Astrocyte of the spinal cord (primary cell): ENCODE results near the gene TMEM141.

Experiments
- DNase-seq: peaks from one replicate; pipeline ENCODE4 v3.0.0; 2011; ENCODE audit warnings: low read depth, low spot score
- H3K4me3 ChIP-seq: 2 replicates; pipeline ENCODE4 v1.5.1; 2011; ENCODE audit warnings: low read depth, mild to moderate bottlenecking, low read length, moderate library complexity
- in situ Hi-C: cut with HindIII; loops from 2 replicates; pipeline ENCODE4 v1.10.0; 2017; ENCODE audit warnings: low sequenced_read_pairs
- TF ChIP-seq, protein P1 (sequence below): IDR thresholded peaks from 2 replicates; pipeline ENCODE4 v1.5.1; 2012; ENCODE audit warnings: low read depth, mild to moderate bottlenecking, low read length, inconsistent platforms

Gene TMEM141

GRCh38 chr9:136803551-136804508, 12.7 kb downstream of the TMEM141 start:
- DNase-seq = no peak
- in situ Hi-C loops = no loop called here
- TF ChIP-seq, protein P1, sequence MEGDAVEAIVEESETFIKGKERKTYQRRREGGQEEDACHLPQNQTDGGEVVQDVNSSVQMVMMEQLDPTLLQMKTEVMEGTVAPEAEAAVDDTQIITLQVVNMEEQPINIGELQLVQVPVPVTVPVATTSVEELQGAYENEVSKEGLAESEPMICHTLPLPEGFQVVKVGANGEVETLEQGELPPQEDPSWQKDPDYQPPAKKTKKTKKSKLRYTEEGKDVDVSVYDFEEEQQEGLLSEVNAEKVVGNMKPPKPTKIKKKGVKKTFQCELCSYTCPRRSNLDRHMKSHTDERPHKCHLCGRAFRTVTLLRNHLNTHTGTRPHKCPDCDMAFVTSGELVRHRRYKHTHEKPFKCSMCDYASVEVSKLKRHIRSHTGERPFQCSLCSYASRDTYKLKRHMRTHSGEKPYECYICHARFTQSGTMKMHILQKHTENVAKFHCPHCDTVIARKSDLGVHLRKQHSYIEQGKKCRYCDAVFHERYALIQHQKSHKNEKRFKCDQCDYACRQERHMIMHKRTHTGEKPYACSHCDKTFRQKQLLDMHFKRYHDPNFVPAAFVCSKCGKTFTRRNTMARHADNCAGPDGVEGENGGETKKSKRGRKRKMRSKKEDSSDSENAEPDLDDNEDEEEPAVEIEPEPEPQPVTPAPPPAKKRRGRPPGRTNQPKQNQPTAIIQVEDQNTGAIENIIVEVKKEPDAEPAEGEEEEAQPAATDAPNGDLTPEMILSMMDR = no peak
- H3K4me3 ChIP-seq = no peak overlapping the region

GRCh38 chr9:136804509-136805206, 13.5 kb downstream of the TMEM141 start:
- DNase-seq = no peak
- TF ChIP-seq, protein P1 = no peak
- in situ Hi-C loops = no loop called here

DNA sequence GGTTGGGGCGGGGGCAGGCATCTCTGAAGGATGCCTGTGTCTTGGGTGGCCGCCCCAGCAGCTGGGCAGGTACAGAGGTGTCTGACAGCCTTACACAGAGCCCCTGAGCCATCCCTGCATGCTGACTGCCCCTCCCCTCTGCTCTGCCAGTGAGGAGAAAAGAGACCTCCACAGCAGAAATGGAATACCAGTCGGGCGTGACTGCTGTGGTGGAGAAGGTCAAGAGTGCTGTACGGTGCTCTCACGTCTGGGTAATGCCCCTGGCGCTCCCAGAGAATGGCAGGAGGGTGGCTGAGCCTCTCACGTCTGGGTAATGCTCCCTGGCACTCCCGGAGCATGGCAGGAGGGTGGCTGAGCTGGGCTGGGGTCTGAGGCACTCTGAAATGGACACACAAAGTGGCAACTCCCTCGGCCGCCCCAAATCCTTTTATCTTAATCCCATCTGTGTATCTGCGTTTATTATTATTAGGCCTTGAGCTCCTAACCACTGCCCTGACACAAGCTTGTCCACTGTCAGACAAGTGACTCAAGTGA, 14.1 kb downstream of the TMEM141 start:
- in situ Hi-C loops = no loop called here
- DNase-seq = no peak
- no peak overlapping the region for H3K4me3 ChIP-seq
- TF ChIP-seq, protein P1 = no peak

More at GRCh38 chr9:136804509-136805206, 13.5 kb downstream of the TMEM141 start:
- no peak overlapping the region for H3K4me3 ChIP-seq

DNA sequence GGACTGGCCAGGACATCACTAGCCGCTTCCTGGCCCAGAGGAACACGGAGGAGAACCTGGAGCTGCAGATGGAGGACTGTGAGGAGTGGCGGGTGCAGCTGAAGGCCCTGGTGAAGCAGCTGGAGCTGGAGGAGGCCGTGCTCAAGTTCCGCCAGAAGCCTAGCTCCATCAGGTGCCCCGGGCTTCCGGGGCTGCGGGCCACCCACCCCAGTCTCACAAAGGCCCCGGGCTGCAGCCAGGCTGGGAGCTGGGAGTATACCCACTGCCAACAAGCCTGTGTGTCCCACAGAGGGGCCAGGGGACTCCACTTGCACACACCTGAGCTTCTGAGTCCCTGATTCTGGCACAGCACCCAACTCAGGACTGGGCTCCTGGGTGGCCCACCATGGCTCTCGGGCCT, 14.9 kb downstream of the TMEM141 start:
- no peak overlapping the region for H3K4me3 ChIP-seq
- in situ Hi-C loops = no loop called here
- no peak for DNase-seq
- TF ChIP-seq, protein P1 = no peak

DNA sequence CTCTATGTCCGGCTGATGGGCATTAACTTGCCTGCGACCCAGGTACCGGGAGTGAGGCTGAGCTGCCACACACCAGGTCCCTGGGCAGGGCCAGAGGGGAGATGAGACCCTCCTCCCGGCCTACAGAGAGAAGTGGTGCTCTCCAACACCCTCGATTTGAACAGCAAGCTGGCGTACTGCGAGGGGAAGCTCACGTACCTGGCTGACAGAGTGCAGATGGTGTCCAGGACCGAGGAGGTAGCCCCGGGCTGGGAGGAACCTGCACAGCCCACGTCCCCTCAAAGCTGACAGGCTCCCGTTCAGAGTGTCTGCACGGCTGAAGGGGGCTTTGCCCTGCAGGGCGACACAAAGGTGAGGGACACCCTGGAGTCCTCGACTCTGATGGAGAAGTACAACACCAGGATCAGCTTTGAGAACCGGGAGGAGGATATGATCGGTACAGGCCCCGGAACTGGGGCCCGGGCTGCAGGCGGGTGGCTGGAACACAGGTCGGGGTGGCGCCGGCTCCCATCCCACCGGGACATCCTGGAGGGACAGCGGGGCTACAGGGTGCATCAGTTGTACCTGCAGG, 15.6 kb downstream of the TMEM141 start:
- H3K4me3 ChIP-seq = peak overlapping the region; percentile 79
- TF ChIP-seq, protein P1 = no peak
- in situ Hi-C loops = no loop called here
- no peak for DNase-seq

- H3K4me3 ChIP-seq = peak within 1 kb of the TSS; percentile 79
- in situ Hi-C loops = no loop called here
- peak; percentile 64 for DNase-seq
- TF ChIP-seq, protein P1 = no peak
Measured at GRCh38 chr9:136807281-136808074, 16.3 kb downstream of the TMEM141 start, which contains the start of gene RABL6. Gene RABL6, plus strand, starts transcription at chr9:136807948. Its CDS starts 249 bp downstream, at chr9:136808197.
